ENCODE results near the gene PIP5K1B.

PIP5K1B gene

GRCh38 chr9:68819065-68819464, 114.0 kb downstream of the PIP5K1B start:
- TF ChIP-seq CTCF (IDR thresholded peaks at IDR 0.05) = no peak

GRCh38 chr9:68821911-68822310, 116.9 kb downstream of the PIP5K1B start:
- H3K4me2 ChIP-seq (ENCODE audit: low read length) = no peak overlapping the region
- no peak overlapping the region for H3K4me3 ChIP-seq (ENCODE audit: low read depth, low read length)
- no peak overlapping the region for H2AFZ ChIP-seq
- no peaks in the 10 kb centered on the region for H3K27me3 ChIP-seq (ENCODE audit: control insufficient read depth, insufficient read depth, low read length)
- no peaks in the 10 kb centered on the region for H3K4me1 ChIP-seq
- TF ChIP-seq CTCF (IDR thresholded peaks at IDR 0.05) = no peak
- no peaks in the 10 kb centered on the region for H3K9me3 ChIP-seq (ENCODE audit: control insufficient read depth, low read length)
- H3K9ac ChIP-seq = no peak overlapping the region
- H3K79me2 ChIP-seq = no peaks in the 10 kb centered on the region
- no peak overlapping the region for H3K27ac ChIP-seq
- H3K36me3 ChIP-seq (ENCODE audit: control insufficient read depth, insufficient read depth, low read length) = no peaks in the 10 kb centered on the region

More at GRCh38 chr9:68819065-68819464, 114.0 kb downstream of the PIP5K1B start:
- H3K4me1 ChIP-seq = no peaks in the 10 kb centered on the region
- H3K27me3 ChIP-seq (ENCODE audit: control insufficient read depth, insufficient read depth, low read length) = no peaks in the 10 kb centered on the region
- H3K4me2 ChIP-seq (ENCODE audit: low read length) = no peak overlapping the region
- H3K36me3 ChIP-seq (ENCODE audit: control insufficient read depth, insufficient read depth, low read length) = no peaks in the 10 kb centered on the region
- H2AFZ ChIP-seq = no peak overlapping the region
- no peak overlapping the region for H3K4me3 ChIP-seq (ENCODE audit: low read depth, low read length)
- no peaks in the 10 kb centered on the region for H3K79me2 ChIP-seq
- no peaks in the 10 kb centered on the region for H3K9me3 ChIP-seq (ENCODE audit: control insufficient read depth, low read length)
- H3K27ac ChIP-seq = no peak overlapping the region
- H3K9ac ChIP-seq = no peak overlapping the region

- Histone ChIP-seq H3K27ac (no peak overlapping the region), H3K79me2 (no peaks in the 10 kb centered on the region), H3K4me2 (ENCODE audit: low read length) (no peak overlapping the region), H3K4me1 (no peaks in the 10 kb centered on the region), H3K36me3 (ENCODE audit: control insufficient read depth, insufficient read depth, low read length) (no peaks in the 10 kb centered on the region), H3K9me3 (ENCODE audit: control insufficient read depth, low read length) (no peaks in the 10 kb centered on the region), H3K27me3 (ENCODE audit: control insufficient read depth, insufficient read depth, low read length) (no peaks in the 10 kb centered on the region), H2AFZ (no peak overlapping the region), H3K9ac (no peak overlapping the region), H3K4me3 (ENCODE audit: low read depth, low read length) (no peak overlapping the region)
- TF ChIP-seq CTCF (IDR thresholded peaks at IDR 0.05) = no peak
Observed at GRCh38 chr9:68822596-68823165, 117.6 kb downstream of the PIP5K1B start.

- no peaks in the 10 kb centered on the region for H3K27me3 ChIP-seq (ENCODE audit: control insufficient read depth, insufficient read depth, low read length)
- H3K36me3 ChIP-seq (ENCODE audit: control insufficient read depth, insufficient read depth, low read length) = no peaks in the 10 kb centered on the region
- no peak overlapping the region for H3K9ac ChIP-seq
- no peak overlapping the region for H3K4me3 ChIP-seq (ENCODE audit: low read depth, low read length)
- H3K79me2 ChIP-seq = no peaks in the 10 kb centered on the region
- H3K9me3 ChIP-seq (ENCODE audit: control insufficient read depth, low read length) = no peaks in the 10 kb centered on the region
- TF ChIP-seq CTCF (IDR thresholded peaks at IDR 0.05) = no peak
- H3K4me1 ChIP-seq = no peaks in the 10 kb centered on the region
- H2AFZ ChIP-seq = no peak overlapping the region
- H3K4me2 ChIP-seq (ENCODE audit: low read length) = no peak overlapping the region
- no peak overlapping the region for H3K27ac ChIP-seq
Observed at GRCh38 chr9:68825762-68826472, 120.9 kb downstream of the PIP5K1B start.
